Stimulated activated CD4-positive, alpha-beta T cell treated with anti-CD3 and anti-CD28 coated beads, Interleukin-12 subunit alpha, Interleukin-12 subunit beta, amount 100 ng/mL, for 4 hours (primary cell): Measurements from ENCODE around the gene EYS.
"Not testable (repeated sequence)": the region's sequence is repeated elsewhere in the genome, so short reads cannot be mapped to it uniquely, and the experiment has no call there.

ENCODE experiments used
- DNase-seq: peaks from one replicate; pipeline ENCODE4 v3.0.0-alpha.2; 2020

The EYS gene

DNA sequence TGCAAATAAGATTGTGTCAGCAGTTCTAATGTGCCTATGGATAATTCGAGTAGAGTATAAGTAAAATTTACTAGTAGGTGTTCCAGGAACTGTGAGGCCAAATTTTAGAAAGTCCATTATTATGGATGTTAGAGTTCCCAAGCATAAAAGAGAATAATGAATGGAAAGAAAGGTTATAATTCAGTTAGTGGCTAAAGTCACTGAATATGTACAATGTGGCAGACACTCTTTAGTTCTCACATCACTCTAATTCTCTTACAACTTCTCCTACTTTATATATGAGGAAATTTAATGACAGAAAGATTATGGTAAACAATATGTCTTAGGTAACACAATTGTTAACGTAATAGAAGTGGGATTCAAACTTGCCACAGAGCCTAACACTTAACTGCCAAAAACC, 75.3 kb downstream of the EYS start:
- DNase-seq: no peak

DNA sequence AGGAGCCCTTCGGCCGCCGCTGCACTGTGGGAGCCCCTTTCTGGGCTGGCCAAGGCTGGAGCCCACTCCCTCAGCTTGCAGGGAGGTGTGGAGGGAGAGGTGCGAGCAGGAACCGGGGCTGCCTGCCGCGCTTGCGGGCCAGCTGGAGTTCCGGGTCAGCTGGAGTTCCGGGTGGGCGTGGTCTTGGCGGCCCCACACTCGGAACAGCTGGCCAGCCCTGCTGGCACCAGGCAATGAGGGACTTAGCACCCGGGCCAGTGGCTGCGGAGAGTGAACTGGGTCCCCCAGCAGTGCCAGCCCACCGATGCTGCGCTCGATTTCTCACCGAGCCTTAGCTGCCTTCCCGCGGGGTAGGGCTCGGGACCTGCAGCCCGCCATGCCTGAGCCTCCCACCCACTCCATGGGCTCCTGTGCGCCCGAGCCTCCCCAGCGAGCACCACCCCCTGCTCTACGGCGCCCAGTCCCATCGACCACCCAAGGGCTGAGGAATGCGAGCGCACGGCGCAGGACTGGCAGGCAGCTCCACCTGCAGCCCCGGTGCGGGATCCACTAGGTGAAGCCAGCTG, 79.5 kb downstream of the EYS start:
- DNase-seq: not testable (repeated sequence)

DNA sequence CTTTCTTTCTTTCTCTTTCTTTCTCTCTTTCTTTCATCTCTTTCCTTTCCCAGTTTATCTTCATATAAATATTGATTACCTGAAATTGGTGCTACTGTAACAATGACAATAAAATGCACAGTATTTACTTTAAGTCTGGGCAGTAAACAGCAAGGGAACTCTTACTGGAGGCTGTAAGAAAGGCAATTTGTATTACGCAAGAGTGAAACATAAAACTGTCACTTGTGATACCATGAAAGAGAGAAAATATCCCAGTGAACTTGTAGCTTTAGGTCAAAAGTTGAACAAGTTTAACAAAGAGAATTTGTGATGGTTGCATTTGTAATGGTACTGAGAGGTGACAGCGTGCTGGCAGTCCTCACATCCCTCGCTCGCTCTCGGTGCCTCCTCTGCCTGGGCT, 80.0 kb downstream of the EYS start:
- no peak for DNase-seq

DNA sequence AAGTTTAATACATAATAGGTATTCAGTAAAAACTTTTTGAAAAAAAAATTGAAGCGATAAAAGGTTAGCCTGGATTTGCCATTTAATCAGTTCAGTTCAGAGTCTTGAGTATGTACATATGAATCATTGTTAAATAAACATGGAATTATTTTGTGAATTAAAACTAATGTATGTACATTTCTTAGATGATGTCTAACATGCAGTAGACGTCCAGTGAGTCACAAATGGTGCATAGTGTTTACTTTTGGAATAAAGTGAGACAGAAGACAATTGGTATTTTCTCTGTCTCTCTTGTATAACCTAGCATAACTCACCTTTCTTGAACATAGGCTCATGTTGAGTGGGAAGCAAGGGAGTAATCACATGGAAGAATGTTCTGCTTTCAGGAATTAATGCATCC, 83.5 kb downstream of the EYS start:
- no peak for DNase-seq

DNA sequence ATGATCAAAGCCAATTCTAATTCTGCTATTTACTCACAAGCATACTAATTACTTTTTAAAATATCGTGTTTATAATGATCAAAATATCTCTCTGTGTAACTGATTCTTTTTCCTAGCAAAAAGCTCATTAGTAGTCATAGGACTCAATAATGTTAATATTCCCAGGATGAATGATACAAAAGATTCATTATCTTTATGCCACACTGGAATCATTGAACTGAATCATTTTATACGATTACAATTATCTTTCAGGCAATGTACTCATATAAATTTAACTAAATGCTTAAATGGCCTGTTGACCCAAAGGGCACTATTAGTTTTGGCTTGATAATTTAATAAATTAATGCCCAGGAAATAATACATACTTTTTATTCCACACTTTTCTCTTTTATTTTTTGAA, 96.3 kb downstream of the EYS start:
- DNase-seq: no peak

DNA sequence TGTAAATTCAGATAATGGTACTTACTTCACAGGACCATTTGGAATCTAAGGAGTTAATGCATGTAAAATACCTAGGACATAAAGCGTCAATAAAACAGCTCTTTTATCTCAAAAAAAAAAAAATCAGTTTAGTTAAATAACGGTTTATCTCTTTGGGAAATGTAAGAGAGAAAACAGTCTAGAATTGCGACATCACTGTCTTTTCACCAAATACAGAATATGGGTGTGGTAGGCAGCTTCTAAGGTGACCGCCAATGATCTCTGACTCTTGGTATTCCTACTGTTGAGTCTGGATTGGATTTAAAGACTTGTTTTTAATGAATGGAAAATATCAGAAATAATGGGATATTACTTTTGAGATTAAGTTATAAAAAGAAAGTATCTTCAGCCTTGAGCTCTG, 111.5 kb downstream of the EYS start:
- no peak for DNase-seq

DNA sequence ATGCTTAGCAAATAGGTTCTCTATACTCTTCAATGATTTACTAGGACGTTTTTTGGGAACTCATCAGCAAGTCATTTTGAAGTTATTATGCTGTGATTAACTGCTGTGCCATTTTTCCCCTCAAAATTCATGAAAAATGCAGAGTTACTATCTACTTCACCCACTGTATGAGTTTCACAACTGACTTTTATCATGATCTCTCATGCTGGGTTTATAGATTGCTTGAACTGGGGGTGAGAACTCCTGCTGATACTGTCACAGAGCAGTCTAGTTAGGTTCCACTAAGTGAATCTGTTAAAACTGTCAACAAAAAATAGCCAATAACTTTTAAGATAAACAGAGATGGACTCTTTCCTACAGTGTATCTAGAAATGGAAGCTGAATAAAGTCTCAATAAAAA, 136.7 kb downstream of the EYS start:
- no peak for DNase-seq

DNA sequence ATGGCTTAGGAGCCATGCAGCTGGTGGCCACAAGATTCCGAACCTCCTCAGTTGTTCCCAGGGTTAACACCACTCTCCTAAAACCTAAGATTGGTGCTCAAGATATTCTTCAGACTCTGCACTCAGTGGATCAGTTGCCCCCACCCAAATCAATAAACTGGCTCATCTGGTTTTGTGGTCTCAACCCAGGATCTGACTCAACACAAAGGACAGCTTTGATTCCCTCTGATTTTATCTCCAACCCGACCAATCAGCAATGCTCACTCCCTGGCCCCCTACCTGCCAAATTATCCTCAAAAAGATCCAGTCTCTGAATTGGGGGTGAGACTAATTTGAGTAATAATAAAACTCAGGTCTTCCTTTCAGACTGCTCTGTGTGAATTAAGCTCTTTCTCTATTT, 137.5 kb downstream of the EYS start:
- DNase-seq: no peak

DNA sequence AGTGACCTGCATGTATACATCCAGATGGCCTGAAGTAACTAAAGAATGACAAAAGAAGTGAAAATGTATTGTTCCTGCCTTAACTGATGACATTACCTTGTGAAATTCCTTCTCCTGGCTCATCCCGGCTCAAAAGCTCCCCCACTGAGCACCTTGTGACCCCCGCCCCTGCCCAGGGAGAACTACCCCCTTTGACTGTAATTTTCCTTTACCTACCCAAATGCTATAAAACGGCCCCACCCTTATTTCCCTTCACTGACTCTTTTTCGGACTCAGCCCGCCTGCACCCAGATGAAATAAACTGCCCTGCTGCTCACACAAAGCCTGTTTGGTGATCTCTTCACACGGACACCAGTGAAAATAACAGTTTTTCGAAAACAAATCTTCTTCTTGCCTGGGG, 138.0 kb downstream of the EYS start:
- not testable (repeated sequence) for DNase-seq

DNA sequence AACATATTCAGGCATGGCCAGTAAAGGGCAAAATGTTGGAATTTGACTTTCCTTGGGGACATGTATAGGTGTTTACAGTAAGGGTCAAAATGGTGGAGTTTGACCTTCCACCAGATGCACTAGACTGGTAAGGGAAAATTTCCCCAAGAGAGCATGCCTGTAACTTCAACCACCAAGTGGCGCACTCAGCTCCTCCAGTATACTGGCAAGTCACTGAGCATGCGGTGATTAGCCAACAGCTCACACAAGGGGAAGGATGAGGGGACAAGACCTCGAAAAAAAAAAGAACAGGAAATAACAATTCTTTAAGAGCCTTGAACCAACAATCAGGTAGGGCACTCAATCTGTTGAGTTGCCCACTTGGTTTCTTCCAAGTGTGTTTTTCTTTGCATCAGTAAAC, 140.9 kb downstream of the EYS start:
- DNase-seq: no peak

DNA sequence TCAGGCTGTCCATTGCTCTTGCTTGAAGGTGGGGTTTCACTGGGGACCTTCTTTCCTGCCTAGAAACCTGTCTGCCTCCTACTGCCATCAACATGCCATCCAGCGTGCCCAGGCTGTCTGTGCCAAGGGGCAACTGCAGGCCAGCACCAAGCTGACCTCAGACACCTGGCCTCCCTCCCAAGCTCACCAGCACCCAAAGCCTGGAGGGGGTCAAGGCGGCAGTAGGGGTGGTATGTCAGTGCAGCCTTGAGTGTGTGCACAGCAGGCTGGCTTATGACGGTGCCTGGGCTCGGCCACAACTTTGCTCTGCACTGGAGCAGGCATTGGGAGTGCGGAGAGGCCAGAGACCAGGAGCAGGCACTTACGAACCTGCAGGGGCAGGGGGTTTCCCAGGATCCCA, 149.0 kb downstream of the EYS start:
- DNase-seq: no peak

DNA sequence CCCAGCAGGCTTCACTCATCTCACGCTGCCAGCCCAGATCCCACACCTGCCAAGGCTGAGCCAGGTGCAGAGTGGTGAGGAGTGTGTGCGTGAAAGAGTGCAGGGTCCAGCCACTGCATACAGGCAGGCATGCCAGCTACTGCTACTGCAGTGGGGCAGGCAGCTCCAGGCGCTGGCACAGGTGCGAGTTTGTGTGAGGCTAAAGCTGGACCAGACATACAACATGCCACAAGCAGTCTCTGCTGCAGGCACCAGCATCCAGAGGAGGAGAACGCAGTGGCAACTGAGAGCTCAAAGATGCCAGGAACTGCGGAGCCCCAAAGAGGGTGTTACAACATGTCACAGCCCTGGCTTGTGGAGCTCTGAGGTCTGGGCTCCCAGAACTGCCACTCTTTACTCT, 149.8 kb downstream of the EYS start:
- no peak for DNase-seq

DNA sequence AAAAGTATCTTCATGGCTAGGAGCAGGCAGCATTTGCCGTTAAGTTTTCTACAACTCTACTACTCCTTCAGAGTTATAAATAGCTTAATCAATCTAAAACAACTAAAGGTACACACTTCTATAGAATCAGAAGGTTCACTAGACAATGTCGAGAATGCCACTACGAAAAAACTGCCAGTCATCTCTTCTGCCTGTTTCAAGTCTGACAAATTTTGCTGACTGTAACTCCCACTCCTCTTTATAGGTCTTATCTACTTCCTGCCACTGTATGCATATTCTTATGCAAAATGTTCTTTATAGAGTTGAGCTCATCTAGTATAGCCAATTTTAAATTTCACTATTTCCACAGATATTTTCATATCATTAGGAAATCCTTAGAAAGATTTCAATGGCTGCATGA, 160.1 kb downstream of the EYS start:
- no peak for DNase-seq

DNA sequence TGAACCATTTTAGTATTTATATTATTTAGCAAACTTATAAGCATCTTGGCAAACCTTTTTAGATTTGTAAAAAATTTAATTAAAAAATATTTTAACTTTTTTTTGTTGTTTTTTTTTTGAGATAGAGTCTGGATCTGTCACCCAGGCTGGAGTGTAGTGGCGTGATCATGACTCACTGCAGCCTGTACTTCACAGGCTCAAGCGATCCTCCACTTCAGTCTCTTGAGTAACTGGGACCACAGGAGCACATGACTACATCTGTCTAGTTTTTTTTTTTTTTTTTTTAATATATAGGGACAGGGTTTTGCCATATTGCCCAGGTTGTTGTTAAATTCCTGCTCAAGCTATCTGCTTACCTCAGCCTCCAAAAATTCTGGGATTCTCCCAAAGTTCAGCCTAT, 161.1 kb downstream of the EYS start:
- DNase-seq: no peak

DNA sequence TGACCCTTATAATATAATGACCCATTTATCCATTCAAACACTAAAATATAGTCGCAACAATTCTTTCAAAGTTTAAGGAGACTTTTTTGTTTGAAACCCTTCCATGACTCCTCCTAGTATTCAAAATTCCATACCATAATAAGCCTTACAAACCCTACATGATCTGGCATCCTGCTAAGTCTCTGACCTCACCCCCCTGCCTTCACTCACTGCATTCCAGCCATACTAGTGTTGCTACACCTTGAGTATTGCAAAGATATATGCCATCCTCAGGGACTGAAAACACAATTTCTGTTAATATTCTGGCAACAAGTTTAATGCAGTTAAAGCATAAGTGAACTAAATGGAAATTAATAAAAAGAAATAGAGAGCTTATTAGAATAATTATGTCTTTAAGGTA, 168.4 kb downstream of the EYS start:
- no peak for DNase-seq

DNA sequence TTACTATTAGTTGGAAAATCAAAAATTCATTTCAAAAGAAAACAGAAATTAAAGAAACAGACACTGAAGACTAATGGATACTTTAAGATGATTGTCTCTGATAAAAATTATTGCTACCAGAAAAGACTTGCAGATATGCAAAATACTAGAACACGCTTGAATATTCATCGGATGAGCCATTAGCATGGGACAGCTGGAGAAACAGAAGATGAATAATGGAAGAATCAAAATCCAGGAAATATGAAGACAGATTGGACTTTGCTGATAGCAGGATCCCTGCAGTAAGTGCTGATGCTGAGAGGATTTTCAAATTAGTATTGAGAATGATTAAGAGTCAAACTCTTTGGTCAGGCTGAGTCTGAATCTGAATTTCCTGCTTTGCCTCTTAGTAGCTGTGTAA, 169.4 kb downstream of the EYS start:
- DNase-seq: no peak

DNA sequence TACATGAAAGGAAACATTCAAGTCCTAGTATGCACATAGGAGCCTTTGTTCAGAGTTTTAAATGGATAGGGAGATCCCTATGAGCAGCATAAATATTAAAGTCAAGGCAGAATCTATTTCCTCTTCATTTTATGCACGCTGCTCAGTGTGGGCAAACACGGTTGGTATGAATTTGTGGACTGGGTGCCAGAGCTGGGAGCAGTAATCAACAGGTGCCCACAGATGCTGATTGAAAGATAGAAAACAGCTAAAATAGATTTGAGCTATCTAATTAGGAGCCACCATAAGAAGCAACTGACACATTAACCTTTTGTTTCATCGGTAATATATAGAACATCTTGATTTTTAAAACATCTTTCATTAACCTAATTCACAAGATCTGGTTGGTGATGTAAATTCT, 175.5 kb downstream of the EYS start:
- DNase-seq: no peak

DNA sequence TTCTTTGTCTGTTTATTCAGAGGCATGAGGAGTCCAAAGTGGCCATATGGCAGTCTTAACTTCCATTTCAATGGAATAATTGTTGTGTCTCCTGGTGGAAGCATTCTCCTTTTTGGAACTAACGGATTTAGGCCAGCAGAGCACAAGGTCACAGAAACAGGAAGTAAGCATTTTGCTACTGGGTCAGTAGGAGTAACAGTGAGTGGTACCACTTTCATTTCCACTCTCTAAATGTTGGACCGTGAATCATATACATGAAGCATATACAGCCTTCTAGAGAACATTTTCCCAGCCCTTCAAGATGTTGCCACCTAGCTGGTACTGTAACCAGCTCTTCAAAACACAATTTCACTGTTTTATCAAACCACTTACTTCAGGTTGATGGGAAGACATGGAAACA, 182.8 kb downstream of the EYS start:
- no peak for DNase-seq

DNA sequence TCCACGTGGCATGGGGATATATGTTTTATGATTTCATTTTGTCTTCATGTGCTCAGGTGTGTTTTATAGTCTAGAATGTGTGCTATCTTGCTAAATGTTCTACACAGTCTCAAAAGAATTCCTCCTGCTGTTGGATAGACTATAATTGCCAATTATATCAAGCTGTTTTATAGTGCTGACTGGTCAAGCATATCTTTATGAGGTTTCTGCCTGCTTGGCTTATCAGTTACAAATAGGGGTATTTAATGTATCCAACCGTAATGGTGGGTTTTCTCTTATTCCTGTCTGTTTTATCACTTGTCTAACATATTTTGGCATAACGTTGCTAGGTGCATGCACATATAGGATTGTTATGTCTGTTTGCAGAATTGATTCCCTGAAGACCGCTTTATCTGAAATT, 201.3 kb downstream of the EYS start:
- DNase-seq: no peak

DNA sequence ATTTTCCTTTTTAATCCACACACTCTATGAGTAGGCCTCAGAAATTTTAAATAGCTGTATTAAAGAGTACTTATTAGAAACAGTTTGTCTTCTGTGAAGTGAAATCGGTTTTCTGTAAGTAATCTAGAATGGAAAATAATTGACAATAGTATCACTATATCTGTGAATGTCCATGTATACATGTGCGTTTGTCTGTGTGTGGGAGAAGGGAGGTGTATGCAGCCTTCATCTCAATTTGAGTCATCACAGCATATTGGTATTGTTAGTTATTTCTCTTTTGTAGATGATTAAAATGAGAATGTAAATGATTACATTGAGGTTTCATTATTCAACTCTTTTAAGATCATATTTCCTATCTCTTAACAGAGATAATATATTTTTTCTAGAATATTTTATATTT, 206.0 kb downstream of the EYS start:
- no peak for DNase-seq

DNA sequence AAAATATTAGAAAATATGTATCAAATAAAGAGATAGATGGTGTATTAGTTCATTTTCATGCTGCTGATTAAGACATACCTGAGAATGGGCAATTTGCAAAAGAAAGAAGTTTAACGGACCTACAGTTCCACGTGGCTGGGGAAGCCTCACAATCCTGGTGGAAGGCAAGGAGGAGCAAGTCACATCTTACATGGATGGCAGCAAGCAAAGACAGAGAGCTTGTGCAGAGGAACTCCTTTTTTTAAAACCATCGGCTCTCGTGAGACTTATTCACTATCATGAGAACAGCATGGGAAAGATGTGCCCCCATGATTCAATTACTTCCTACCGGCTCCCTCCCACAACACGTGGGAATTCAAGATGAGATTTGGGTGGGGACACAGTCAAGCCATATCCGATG, 223.4 kb downstream of the EYS start:
- not testable (repeated sequence) for DNase-seq

DNA sequence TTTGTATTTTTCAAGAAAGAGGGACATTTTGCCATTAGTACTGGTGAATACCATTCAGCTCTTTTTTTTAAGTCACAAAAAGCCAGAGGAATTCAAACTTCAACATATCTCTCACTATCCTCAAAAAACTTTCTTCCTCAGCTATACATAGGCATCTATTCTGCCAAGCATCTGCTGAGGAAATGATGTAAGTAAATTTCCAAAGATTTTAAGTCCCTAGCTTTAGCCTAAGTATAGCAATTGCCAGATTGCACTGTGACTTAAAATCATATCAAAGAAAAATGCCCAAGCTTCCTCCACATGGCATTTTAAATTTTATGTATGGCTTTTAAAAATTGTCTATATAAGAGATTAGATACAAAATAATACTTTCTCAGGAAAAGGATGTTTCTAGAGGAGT, 237.4 kb downstream of the EYS start:
- no peak for DNase-seq

DNA sequence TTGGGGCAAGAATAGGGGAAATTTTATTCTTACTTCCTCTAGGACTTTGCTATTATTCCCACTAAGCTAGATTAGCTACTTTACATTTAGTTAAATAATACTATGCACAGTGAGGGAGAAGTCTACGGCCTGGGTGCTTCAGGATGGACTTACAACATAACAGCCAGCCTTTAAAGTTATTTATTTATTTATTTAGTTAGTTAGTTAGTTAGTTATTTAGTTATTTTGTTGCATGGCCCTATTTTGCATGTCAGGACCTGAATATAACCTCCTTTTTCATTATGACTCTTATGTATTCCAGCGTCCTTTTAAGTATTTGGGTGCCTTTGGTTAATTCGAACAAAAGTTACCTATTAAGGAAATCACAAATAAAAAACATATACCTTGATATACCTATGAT, 238.7 kb downstream of the EYS start:
- DNase-seq: no peak

DNA sequence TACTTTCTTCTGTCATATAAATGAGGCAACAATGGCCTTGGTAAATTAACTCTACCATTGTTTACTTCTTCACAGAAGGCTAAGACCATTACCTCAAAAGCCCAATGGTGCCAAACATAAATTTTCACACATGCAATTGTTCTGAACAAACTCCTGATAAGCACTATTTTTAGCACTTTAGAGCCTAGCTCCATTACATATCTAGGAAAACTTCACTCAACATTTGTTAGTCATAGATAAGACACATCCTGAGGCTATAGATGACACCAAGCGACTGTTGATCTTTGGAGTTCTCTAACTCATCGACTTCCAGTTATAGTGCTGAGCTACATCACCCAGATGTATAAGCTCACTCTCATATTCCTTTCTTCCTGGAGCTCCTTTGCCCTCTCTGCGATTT, 245.9 kb downstream of the EYS start:
- no peak for DNase-seq

DNA sequence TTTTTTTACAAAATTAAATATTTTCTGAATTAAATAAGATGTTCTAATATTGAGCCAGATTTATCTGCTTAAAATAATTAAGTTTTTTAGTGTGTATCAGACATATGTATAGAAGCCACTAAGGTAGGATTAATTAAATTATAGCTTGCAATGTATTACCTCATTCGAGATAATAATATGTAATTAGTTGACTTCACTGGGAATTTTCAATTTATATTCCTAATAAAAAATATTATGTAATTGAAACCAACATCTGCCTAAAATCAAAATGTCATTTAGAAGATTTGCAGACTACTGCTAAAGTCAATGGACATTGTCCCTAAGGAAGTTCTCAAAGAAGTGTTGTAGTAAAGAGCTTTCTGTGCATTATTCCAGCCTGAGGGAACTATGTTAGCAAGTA, 254.7 kb downstream of the EYS start:
- DNase-seq: no peak

DNA sequence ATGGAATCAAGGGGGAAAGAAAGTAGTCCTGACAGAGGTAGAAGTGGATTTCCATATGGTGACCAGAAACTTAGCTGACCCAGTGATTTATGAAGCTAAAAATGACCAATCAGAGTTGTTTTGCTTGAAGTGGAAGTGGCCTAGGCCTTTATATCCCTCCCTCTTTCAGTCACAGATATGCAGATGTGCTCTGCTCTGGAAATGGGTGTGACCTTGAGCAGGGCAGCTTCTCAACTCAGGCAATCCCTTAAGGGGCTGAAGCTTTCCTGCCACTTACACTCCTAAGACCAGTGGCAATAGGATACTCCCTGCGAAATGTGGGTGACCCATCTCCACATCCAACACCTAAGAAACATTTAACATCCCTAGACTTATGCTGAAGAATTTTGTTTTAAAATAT, 256.6 kb downstream of the EYS start:
- no peak for DNase-seq
